ENCODE measurements around the gene KLHL6.

The KLHL6 gene

DNA sequence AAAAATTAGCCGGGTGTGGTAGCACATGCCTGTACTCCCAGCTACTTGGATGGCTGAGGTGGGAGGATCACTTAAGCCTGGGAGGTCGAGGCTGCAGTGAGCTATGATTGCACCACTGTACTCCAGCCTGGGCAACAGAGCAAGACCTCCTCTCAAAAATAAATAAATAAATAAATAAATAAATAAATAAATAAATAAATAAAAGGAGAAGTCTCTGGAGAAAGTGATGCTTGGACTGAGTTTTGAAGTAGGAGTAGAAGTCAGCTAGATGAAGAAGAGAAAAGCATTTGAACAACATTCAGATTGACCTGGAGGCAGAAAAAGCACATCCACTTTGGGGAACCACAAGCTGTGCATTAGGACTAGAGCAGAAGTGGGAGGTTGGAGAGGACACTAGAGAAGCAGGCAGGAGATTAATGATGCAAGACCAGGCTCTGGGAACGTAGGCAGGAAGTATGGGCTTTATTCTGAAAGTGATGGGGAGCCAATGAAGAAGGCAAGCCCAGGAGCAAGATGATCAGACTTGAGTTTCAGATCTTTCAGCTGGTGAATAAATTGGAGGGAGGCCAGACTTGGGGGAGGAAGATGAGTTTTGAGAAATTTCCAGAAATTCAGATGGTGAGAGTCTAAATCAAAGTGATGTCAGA, 48.7 kb downstream of the KLHL6 start:
- DNase-seq (ENCODE audit: low read depth in 1 of 2, low spot score in 1 of 2): no peak

GRCh38 chr3:183504597-183504996, 50.9 kb downstream of the KLHL6 start:
- DNase-seq (ENCODE audit: low read depth in 1 of 2, low spot score in 1 of 2): no peak

DNA sequence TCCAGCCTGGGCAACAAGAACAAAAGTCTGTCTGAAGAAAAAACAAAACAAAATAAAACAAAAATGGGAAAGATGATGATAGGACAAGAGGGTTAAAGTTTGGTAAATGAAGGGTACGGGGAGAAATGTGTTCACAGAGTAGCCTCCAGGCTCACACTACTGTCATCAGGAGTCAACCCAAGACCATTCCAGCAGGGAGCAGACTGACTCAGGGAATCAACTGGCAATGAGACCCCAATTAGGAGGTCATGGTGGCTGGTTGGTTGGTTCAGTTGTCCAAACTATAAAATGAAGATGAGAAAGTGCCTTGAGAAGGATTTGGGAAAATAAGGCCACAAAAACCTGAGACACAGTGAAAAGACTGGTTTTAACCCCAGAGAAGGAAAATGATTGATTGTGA, 51.8 kb downstream of the KLHL6 start:
- no peak for DNase-seq (ENCODE audit: low read depth in 1 of 2, low spot score in 1 of 2)

DNA sequence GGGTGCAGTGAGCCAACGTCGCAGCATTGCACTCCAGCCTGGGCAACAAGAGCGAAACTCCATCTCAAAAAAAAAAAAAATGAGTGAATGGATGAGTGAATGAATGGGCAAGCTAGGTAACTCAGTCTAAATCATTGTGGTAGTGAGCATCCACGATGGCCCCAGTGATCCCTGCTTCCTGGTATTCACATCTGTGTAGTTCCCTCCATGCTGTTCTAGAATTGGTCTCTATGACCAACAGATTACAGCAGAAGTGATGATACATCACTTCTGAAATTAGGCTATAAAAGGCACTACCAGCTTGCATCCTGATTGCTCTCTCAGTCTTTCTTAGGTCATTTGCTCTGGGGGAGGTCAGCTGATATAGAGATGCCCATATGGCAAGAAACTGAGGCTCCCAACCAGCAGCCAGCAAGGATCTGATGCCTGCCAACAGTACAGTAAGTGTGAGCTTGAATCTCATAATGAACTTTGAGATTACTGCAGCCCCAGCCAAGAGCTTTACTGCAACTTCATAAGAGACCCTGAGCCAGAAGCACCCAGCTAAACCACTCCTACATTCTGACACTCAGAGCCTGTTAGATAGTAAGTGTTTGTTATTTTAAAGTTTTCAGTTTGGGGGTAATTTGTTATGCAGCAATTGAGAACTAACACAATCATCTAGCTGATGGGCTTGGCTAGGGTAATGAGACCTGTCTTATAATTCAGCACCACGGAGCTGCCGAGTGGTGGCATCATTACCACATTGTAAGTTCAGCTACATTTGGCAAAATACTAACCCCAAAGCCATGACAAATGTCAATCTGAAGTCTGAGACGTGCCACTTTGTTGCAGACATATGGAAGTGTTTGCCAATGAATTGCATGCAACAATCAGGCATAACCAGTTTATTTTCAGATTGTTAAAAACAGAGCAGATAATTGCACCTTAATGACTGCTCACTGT, 53.0 kb downstream of the KLHL6 start:
- no peak for DNase-seq (ENCODE audit: low read depth in 1 of 2, low spot score in 1 of 2)

GRCh38 chr3:183500981-183501704, 54.4 kb downstream of the KLHL6 start:
- DNase-seq (ENCODE audit: low read depth in 1 of 2, low spot score in 1 of 2): no peak

- no peak for DNase-seq (ENCODE audit: low read depth in 1 of 2, low spot score in 1 of 2)
These were observed 55.2 kb downstream of the KLHL6 start for GRCh38 chr3:183500319-183500718.

DNA sequence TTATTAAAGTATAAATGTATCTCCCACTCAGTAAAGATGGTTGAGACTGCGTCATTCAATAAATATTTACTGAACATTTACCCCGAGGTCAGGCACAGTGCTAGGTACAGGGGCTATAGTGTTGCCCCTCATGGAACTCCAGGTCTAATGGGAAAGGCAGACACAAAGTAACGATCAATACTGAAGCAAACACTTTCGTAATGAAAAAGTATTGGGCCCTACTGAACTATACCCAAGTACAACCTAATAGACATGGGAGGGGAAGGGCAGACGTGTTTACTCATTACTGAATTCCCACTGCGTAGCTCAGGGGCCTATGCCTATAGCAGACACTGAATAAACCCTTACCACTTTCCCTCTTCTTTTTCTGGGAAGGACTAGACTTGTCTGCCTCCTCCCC, 56.9 kb downstream of the KLHL6 start:
- no peak for DNase-seq (ENCODE audit: low read depth in 1 of 2, low spot score in 1 of 2)

- DNase-seq (ENCODE audit: low read depth in 1 of 2, low spot score in 1 of 2): no peak
These were observed 58.2 kb downstream of the KLHL6 start for GRCh38 chr3:183497313-183497712.

GRCh38 chr3:183496311-183496710, 59.2 kb downstream of the KLHL6 start:
- no peak for DNase-seq (ENCODE audit: low read depth in 1 of 2, low spot score in 1 of 2)

DNA sequence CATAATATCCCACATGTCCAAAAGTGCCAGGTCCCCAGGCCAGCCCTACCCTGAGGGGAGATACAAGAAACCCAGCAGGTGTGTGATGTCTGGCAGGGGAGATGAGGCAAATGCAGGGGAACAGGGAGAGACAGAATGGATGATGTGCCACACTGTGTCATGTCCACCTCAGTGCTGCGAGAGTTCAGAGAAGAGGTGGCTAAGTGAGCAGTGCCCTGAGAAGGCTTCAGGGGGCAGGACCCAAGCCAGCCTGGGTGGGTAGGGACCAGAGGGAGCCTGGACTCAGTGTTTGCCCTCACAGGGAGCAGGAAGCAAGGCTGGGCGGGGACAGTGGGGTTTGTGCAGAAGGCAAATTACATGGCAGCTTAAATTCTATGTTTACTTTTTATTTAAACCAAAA, 61.2 kb downstream of the KLHL6 start:
- DNase-seq (ENCODE audit: low read depth in 1 of 2, low spot score in 1 of 2): no peak

GRCh38 chr3:183493296-183494045, 62.0 kb downstream of the KLHL6 start:
- DNase-seq (ENCODE audit: low read depth in 1 of 2, low spot score in 1 of 2): no peak

DNA sequence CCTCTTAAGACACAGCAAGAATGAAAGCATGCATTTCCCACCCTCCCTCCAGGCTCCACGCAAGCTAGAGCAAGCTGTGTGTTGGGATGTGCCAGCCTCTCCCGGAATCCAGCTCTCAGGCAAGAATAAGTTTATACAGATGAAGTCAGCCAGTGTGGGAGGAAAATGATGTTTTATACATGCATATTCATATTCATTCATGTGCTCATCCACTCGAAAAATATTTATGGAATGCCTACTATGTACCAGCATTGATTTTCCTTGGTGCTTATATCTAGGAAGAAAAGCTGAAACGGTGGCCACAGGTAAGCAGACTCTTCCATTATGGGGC, 62.7 kb downstream of the KLHL6 start:
- no peak for DNase-seq (ENCODE audit: low read depth in 1 of 2, low spot score in 1 of 2)

DNA sequence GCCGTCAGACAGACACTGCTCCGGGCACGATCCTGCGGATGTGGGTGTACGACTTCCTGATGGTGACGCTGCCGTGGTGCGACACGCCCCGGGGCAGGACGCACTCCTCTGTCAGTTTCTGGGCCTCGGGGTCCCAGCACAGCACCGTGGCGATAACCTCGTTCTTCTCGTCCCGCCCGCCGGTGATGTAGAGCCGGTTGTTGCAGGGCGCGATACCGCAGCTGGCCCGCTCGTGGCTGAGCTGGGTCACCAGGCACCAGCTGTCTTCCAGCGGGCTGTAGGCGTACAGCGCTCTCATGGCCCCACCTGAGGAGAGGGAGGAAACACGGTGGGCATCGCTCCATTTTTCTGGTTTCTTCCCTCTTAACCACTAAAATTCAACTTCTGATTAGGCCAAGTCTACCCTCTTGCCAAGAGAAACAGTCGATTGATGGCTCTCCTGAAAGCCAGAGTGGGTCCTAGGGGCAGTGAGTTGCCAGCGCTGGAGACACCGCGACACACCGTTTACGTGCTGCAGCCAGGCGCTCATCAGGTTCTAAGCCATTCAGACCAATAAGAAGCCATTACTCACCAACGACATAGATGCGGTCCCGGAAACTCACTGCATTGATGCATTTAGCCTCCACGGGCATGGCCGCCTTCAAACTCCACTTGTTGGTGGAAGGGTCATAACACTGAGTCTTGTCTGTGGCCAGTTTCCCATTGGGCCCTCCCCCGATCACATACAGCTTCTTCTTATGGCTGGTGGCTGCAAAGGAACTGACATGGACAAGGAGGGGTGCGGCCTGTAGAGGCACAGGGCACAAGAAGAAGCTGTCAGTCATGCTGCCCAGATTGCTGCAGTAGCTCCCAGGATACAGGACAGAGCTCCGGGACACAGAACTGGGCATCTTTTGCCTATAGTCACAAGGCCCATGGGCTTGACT, 63.3 kb downstream of the KLHL6 start:
- no peak for DNase-seq (ENCODE audit: low read depth in 1 of 2, low spot score in 1 of 2)

GRCh38 chr3:183491109-183491922, 64.2 kb downstream of the KLHL6 start:
- no peak for DNase-seq (ENCODE audit: low read depth in 1 of 2, low spot score in 1 of 2)

GRCh38 chr3:183490653-183491052, 64.9 kb downstream of the KLHL6 start:
- DNase-seq (ENCODE audit: low read depth in 1 of 2, low spot score in 1 of 2): no peak

DNA sequence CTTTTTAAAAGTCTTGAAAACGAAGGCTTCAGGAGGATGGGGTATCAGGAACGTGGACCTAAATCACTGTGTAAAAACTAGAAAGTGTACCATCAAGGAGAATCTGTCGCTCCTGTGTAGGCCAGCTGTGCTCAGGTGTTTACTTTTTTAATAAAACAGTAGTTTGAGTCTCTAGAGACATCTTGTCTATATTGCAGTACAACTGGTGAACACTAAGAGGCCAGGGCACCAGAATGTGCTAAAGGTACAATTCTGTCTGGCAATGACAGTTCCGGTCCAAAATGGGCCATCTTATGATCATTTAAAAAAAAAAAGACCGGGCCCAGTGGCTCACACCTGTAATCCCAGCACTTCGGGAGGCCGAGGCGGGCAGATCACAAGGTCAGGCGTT, 65.3 kb downstream of the KLHL6 start:
- no peak for DNase-seq (ENCODE audit: low read depth in 1 of 2, low spot score in 1 of 2)

DNA sequence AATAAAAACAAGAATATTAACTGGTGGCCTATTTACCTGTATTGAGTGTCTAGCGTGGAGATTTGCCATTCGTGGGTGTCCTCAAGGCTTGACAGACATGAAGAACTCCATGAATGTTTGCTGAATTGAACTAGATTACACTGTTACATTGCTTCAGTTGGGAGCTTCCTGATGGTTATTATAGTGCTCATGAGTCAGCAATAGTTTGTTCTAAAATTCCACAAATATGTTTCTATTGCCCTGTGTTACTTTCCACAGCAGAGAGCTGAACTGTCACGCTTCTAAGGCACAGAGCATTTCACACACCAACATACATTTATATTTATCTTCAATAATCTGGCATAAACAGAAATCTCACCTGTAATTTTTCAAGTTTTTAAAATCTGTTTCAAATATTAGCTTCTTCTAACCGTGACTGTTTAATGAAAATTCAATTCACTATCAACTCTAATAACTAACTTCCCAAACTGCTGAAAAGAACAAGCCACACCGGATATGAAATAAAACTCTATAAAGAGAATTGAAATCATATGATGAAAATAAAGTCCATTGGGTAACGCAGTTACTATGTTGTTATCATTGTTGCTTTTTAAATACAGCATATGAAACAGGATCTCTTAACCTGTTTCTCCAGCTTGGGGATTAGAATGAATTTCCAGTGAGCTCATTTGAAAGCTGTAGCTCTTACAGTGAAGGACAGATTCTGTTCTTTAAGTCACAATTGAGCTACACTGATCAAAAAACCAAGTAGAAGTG, 65.9 kb downstream of the KLHL6 start:
- no peak for DNase-seq (ENCODE audit: low read depth in 1 of 2, low spot score in 1 of 2)

DNA sequence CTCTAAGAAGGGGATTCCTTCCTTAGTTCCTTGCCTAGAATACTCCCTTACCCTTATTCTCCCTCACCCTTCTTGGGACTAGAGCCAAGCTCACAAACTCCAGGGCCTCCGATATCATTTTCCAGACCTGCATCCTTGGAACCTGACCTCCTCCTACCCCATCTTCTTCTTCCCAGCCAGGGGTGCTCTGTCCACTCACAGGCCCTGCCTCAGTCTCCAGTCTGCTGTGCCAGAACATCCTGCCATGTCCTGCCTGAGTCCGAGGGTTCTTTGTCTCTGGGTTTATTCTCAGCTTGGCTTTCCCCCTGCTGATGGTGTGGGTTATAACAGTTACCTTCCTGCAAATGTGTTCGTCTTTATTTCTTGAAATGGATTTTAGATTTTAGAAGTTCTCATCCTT, 67.2 kb downstream of the KLHL6 start:
- no peak for DNase-seq (ENCODE audit: low read depth in 1 of 2, low spot score in 1 of 2)

- DNase-seq (ENCODE audit: low read depth in 1 of 2, low spot score in 1 of 2): no peak
These were observed 67.6 kb downstream of the KLHL6 start for GRCh38 chr3:183487896-183488295.
